Astrocyte (in vitro differentiated cells and primary cell): ENCODE results near the gene SUPT4H1.

Experiments
- CTCF ChIP-seq: IDR thresholded peaks from 2 replicates; pipeline ENCODE4 v1.5.1; 2011; ENCODE audit warnings: low read depth, mild to moderate bottlenecking, inconsistent platforms, low read length, moderate library complexity; ENCODE audit not compliant: insufficient read depth
- EZH2 ChIP-seq: IDR thresholded peaks from 2 replicates; pipeline ENCODE4 v1.6.1; 2012; ENCODE audit warnings: mild to moderate bottlenecking, low read length, inconsistent platforms; ENCODE audit not compliant: insufficient read depth

GRCh38 chr17:58329810-58330537 lies 22.0 kb downstream of the SUPT4H1 start:
- no peak for TF ChIP-seq CTCF
- no peak for TF ChIP-seq EZH2
